Activated CD8-positive, alpha-beta memory T cell treated with anti-CD3 and anti-CD28 coated beads for 24 hours (primary cell): ENCODE measurements around the gene LKAAEAR1.

ENCODE experiments used
- DNase-seq: peaks from one replicate; pipeline ENCODE4 v3.0.0-alpha.2; 2020

LKAAEAR1 gene

DNA sequence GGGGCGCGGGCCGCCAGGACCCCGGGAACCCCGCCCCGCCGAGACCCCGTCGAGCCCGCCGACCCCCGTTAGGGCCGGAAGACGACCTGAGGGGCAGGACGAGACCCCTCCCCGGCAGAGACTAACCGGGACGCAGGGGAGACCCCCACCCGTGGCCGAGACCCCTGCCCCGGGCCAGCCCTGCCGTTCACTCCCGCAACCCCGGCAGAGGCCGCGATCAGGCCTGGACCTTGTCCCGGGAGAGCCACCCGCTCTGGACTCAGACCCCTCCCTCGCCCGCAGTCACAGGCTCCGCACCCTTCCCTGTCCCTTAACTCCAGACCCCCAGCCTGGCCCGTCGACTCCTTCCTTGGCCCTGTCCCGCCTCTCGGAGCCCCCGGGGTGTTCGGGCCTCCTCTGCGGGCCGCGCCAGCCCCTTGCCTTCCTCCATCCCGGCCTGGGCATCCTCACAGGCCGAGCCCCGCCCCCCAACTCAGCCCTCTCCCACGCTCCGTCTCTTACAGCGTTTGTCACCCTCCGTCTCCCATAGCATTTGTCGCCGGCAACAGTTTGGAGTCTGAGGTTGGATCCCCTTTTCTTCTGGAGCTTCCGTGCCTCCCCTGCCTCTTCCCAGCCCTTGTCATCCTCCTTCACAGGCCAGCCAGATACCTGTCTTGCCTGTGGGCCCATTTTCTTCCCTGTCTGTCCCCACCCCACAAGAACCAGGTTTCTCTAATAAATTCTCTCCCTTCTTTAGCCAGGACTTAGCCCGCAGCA, 20.6 kb downstream of the LKAAEAR1 start:
- peak; percentile 75 for DNase-seq

DNA sequence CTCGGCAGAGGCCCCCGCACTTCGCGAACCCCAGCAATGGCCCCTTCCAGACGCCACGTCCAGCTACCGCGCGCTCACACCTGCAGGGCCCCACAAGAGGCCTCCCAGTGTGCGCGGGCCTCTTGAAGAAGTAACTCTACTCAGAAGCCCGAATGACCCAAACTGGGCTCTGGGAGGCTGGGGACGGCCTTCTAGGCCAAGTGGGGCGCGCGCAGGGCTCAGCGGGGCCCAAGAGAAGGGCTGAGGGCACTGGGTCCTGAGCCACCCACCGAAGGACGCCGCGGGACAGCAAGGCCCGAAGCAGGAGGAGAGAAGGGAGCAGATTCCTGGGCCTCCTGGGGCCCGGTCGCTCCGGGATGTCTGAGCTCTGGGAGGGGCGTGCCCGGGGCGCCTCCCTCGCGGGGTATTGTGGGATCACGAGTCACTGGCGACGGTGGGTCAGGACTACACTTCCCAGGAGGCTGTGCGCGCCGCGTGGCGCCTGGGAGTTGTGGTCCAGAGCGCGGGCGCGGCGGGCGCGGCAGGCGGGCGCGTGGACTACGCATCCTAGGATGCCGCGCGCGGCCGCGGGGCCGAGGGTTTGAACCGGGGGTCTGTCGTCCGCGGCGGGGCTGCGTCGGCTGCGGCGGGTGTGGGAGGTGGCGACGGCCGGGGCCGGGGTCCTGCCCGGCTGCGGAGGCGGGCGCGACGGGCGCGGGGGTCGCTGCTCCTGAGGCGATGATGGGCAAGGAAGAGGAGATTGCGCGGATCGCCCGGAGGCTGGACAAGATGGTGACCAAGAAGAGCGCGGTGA, 21.4 kb downstream of the LKAAEAR1 start, which contains the start of gene TCEA2:
Gene TCEA2 (plus strand): TSS at position 603 of the 793 bp plus-strand sequence. CDS start 115 bp downstream, at position 718.
- peak; percentile 96 for DNase-seq

DNA sequence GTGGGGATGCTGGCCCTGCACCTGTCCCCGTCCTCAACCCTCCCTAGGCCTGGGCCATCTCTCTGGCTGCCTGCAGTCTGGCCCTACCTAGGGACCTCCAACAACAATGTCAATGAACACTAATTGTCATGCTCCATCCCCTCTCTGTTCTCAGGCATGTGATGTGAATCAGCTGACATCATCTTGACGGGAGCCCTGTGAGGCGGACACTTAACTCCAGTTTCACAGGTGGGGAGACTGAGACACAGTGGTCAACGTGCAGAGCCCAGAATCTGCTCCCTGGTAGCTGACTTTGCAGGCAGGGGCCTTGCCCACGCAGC, 22.0 kb downstream of the LKAAEAR1 start:
- no peak for DNase-seq

GRCh38 chr20:64058536-64058935, 25.7 kb downstream of the LKAAEAR1 start:
- no peak for DNase-seq

- DNase-seq = peak; percentile 94
These were observed 26.3 kb downstream of the LKAAEAR1 start for GRCh38 chr20:64057628-64058498.

GRCh38 chr20:64056889-64057627, 27.1 kb downstream of the LKAAEAR1 start:
- no peak for DNase-seq

DNA sequence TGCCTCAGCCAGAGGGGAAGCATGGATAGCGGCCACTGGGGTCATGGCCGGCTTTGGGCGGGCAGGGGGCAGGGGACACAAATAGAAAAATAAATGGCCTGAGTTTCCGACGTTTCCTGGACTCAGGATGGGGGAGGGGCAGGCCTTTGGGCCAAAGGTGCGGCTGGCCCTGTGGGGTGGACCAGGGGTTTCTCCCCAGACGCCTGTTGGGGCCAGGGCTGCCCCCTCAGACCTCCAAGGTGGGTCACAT, 27.6 kb downstream of the LKAAEAR1 start:
- DNase-seq = no peak

- no peak for DNase-seq
These were observed 28.1 kb downstream of the LKAAEAR1 start for GRCh38 chr20:64055893-64056638.

DNA sequence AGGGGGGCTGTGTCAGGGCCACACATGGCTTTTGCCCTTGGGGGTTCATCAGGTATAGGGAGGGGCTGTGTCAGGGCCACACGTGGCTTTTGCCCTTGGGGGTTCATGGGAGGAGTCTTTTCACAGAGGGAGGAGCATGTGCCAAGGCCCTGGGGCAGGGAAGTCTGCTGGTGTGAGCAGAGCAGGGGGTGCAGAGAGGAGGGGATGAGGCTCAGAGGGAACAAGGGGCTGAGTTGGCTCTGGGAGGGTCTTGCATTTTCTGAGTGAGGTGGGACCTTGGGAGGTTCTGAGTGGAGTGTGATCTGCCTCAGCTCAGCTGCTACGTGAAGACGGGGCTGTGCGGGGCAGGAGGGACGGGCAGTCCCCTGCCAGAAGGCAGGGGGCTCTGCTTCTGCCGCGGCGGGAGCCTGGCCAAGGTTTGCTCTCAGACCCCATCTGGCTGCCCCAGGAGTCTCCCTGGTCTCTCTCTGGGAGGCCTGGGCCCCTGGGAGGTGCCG, 28.8 kb downstream of the LKAAEAR1 start:
- DNase-seq = no peak

DNA sequence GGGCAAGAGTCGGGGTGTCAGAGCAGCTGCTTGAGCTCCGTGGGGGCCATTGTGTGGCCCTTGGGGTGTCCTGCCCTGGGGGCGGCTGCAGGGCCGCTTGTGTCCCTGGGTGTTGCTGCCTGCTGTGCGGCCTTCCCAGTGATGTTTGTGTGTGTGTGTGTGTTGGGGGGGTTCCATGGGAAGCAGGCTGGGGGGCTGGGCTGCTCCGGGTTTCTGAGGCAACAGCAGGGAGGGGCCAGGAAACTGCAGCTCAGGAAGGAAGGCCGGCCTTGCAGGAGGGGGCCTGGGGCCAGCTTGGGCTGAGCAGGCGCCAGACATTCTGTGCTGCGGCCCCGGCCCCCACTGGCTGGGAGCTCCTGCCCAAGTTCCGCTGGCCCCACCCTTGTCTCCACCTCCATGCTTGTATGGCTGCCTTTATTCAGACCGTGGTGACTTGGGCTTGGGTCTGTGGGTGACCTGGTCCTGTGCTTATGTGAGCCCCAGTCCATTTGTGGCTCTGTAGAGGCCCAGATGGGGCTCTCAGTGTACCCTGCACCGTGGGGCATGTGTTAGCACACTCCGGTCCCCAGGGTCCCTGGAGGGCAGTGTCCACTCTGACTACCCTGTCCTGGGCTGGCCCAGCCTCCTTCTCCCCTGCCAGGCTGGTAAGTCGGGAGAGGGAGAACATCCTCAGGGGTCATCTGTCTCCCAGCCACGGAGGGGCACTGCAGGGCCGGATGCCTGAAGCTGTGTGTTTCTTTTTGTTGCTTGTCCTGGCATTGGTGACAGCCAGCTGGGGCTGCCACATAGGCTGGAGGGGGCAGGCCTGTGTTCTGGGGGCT, 30.1 kb downstream of the LKAAEAR1 start:
- DNase-seq = no peak

DNA sequence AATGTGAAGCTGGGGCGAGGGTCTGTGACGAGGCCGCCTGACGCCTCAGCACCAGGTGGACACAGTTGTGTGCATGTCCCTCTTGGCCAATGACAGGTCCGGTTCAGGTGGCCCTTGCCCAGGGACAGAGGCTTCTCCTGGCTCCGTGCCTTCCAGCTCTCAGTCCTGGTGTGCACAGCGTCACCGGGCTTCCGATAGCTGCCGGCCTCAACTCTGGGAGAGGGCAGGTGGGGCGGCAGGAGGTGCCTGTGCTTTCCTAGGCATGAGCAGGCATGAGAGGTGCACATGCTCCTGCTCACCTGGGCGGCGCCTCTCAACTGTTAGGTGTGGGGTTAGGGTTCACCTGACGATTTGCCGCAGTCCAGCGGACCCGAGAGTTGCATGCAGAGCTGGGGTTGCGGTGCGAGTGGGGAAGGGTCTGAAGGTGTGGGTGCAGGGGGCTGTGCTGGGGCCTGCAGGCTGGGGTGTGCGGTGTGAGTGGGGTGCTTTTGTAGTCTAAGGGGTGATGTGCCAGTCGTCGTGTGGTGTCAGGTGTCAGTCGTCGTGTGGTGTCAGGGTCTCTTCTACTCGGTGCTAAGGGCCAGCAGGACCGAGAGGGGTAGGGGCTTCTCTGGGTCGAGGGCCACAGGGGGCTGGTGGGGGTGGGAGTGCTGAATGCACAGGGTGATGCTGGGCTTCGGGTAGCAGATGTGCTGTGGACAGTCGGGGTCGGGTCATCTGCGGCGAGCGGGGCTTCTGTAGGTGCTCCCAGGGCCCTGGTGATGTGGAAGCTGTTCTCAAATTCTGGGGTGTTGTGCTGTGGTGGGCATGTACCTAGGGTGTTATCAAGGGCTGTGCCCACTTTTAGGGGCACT, 31.0 kb downstream of the LKAAEAR1 start:
- DNase-seq = no peak

DNA sequence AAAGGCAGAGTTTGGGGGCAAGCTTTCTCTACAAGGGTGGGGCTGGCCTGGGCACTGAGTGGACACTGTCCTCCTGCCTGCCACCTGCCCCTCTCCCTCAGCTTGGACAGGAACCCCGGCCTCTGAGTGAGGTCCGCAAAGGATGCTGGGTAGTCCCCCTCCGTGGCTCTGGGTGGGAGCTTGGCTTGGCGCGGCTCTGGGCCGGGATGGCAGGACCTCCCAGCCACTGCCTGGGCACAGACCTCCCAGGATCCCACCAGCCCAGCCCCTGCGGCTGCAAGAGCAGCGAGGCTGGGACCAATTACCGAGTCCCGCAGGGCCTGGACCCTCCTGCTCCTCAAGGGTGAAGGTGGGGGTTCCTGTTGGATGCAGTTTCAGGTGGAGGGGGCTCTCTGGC, 31.9 kb downstream of the LKAAEAR1 start:
- no peak for DNase-seq

- DNase-seq = no peak
These were observed 32.5 kb downstream of the LKAAEAR1 start for GRCh38 chr20:64051561-64052325.

- no peak for DNase-seq
These were observed 33.2 kb downstream of the LKAAEAR1 start for GRCh38 chr20:64051033-64051452.

DNA sequence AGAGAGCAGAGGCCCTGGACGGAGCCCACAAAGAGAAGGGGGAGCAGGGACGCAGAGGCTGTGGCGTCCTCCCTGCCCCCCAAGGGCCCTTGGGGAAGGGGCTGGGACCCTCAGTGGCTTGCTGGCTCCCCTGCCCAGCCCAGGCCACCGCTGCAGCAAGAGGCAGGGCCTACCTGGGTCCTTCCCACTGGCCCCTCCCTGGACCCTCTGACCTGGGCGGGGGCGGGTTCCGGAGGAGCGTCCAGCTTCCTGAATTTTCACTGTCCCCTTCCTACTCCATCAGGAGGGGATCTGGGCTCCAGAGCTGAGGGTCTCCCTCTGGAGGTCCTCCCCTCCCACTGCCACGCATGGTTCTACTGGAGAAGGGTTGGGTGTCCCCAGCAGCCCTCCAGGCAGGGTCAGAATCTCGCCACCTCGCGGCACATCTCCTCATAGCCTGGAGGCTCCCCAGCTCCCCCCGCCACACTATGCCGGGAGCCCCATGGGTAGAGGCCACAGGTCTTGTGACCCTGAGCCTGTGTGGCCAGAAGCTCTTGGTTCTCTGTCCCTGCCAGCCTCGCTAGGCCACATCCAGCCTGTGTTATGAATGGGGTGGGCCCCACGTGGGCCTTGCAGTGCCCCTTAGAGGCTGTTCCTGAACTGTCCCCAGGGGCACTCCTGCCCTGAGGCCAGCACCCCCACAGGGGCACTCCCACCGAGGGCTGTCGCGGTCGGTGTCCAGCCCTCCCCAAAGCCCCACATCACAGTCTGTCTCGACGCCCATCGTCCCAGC, 33.8 kb downstream of the LKAAEAR1 start:
- no peak for DNase-seq

GRCh38 chr20:64049878-64050260, 34.3 kb downstream of the LKAAEAR1 start:
- no peak for DNase-seq

DNA sequence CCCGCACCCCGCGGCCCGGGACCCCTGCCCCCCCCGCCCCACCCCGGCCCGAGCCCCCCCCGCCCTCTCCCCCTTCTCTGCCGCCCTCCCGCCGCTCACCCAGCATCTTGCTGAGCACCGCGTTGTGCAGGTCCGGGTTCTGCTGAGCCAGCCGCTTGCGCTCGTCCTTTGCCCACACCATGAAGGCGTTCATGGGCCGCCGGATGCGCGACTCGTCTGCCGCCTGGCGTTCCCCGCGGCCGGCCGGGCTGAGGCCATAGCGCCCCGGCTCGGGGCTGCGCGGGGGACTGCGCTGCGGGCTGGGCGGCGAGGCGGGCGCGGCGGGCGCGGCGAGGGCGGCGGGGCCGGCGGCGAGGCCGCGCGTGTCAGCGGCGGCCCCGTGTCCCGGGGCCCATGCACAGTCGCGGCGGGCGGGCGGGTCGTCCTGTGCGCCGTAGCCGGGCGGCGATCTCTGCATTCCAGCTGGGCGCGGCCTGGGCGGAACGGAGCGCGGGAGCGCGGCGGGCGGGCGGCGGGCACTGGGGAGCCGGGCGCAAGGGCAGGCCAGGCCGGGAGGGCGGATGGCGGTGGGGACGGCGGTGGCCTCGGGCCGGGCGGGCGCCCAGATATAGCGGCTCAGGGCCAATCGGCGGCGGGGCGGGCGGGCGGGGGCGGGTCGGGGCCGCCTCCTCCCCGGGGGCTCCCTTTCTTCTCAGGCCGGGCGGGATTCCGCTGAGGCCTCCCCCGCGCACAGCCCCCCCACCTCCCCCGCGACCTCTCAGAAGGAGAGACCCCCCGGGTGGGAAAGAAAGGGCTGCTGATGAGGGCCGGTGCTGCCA, 34.9 kb downstream of the LKAAEAR1 start, which contains the start of gene SOX18:
Gene SOX18 (minus strand): TSS at position 580 of the 818 bp plus-strand sequence. CDS start 123 bp downstream, at position 457.
- DNase-seq = no peak
